PC-3 (cell line): ENCODE measurements around the gene PTH1R.

Experiments used
- EZH2 ChIP-seq: fragments of 300-600 bp; sonication (generic); IDR thresholded peaks from one replicate; pipeline ENCODE4 v1.6.1; 2017; ENCODE audit warnings: antibody characterized with exemption, mild to moderate bottlenecking, low read length; ENCODE audit not compliant: unreplicated experiment
- TF ChIP-seq, protein P1 (sequence below): fragments of 300-600 bp; sonication (generic); conservative IDR thresholded peaks from 2 replicates; pipeline ENCODE4 v1.5.1; 2017; ENCODE audit warnings: antibody characterized with exemption, low read depth, mild to moderate bottlenecking, low read length

DNA sequence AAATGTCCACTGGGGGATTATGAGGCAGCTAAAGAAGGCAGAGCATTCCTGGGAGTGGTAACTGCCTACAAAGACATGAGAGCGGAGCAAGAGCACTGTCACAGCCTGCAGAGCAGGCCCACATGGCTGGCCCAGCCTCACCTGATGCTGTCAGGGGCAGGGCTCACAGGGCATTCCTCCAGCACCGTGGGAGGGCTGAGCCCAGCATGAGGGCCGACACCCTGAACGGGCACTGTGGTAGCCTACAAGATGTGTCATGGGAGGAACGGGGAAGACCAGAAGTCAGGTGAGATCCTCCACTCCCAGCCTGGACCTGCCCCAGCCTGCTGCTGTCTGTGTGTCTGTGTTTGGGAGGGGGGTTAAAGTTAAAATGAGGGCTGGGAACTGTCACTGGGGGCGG lies 68.9 kb downstream of the PTH1R start:
- TF ChIP-seq, protein P1, sequence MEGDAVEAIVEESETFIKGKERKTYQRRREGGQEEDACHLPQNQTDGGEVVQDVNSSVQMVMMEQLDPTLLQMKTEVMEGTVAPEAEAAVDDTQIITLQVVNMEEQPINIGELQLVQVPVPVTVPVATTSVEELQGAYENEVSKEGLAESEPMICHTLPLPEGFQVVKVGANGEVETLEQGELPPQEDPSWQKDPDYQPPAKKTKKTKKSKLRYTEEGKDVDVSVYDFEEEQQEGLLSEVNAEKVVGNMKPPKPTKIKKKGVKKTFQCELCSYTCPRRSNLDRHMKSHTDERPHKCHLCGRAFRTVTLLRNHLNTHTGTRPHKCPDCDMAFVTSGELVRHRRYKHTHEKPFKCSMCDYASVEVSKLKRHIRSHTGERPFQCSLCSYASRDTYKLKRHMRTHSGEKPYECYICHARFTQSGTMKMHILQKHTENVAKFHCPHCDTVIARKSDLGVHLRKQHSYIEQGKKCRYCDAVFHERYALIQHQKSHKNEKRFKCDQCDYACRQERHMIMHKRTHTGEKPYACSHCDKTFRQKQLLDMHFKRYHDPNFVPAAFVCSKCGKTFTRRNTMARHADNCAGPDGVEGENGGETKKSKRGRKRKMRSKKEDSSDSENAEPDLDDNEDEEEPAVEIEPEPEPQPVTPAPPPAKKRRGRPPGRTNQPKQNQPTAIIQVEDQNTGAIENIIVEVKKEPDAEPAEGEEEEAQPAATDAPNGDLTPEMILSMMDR = no peak
- no peak for TF ChIP-seq EZH2
